GM18498 (cell line): ENCODE measurements around the gene RAB14.
"Not testable (repeated sequence)": the region's sequence is repeated elsewhere in the genome, so short reads cannot be mapped to it uniquely, and the experiment has no call there.

Source experiments
- ATAC-seq: cut with Tn5 transposase; IDR thresholded peaks from one replicate; pipeline ENCODE4 v1.9.1; 2021; ENCODE audit warnings: mild to moderate bottlenecking, moderate library complexity; ENCODE audit not compliant: unreplicated experiment

RAB14 gene

GRCh38 chr9:121192959-121193640 is 8.6 kb downstream of the RAB14 start:
- no peak for ATAC-seq

GRCh38 chr9:121192518-121192917 is 9.2 kb downstream of the RAB14 start:
- ATAC-seq: no peak

GRCh38 chr9:121191235-121191634 is 10.4 kb downstream of the RAB14 start:
- no peak for ATAC-seq

GRCh38 chr9:121189660-121190059 is 12.0 kb downstream of the RAB14 start:
- no peak for ATAC-seq

GRCh38 chr9:121189006-121189405 is 12.7 kb downstream of the RAB14 start:
- no peak for ATAC-seq

- ATAC-seq: no peak
Observed at GRCh38 chr9:121187636-121188305, 13.9 kb downstream of the RAB14 start.

GRCh38 chr9:121185774-121186403 is 15.8 kb downstream of the RAB14 start:
- no peak for ATAC-seq

- no peak for ATAC-seq
Observed at GRCh38 chr9:121185178-121185745, 16.4 kb downstream of the RAB14 start.

- ATAC-seq: no peak
Observed at GRCh38 chr9:121184463-121184862, 17.2 kb downstream of the RAB14 start.

- no peak for ATAC-seq
Observed at GRCh38 chr9:121183666-121184423, 17.8 kb downstream of the RAB14 start.

GRCh38 chr9:121182989-121183388 is 18.7 kb downstream of the RAB14 start:
- ATAC-seq: no peak

GRCh38 chr9:121182101-121182836 is 19.4 kb downstream of the RAB14 start:
- ATAC-seq: no peak

- no peak for ATAC-seq
Observed at GRCh38 chr9:121179930-121180681, 21.6 kb downstream of the RAB14 start.

GRCh38 chr9:121179373-121179721 is 22.3 kb downstream of the RAB14 start:
- not testable (repeated sequence) for ATAC-seq

- ATAC-seq: no peak
Observed at GRCh38 chr9:121178676-121179372, 22.8 kb downstream of the RAB14 start.

GRCh38 chr9:121173501-121173900 is 28.2 kb downstream of the RAB14 start:
- ATAC-seq: no peak

GRCh38 chr9:121172726-121173487 is 28.8 kb downstream of the RAB14 start:
- no peak for ATAC-seq

- no peak for ATAC-seq
Observed at GRCh38 chr9:121171236-121171635, 30.4 kb downstream of the RAB14 start.
